ENCODE results near the gene LCN12.

The LCN12 gene

GRCh38 chr9:136974817-136975535 lies 22.9 kb downstream of the LCN12 start:
- Mint-ChIP-seq H3K9me3 (no peaks in the 10 kb centered on the region), H3K36me3 (ENCODE audit: low read depth) (no peaks in the 10 kb centered on the region), H3K27me3 (ENCODE audit: low read depth, poor library complexity) (peaks cover 23% of the 10 kb centered on the region), H3K27ac (no peak overlapping the region), H3K4me3 (no peak overlapping the region), H3K4me1 (peaks cover 5% of the 10 kb centered on the region)
- no peak for TF ChIP-seq CTCF (IDR thresholded peaks at IDR 0.05)
- DNase-seq, result no peak

- Mint-ChIP-seq H3K27ac (no peak overlapping the region), H3K36me3 (ENCODE audit: low read depth) (no peaks in the 10 kb centered on the region), H3K4me1 (peaks cover 7% of the 10 kb centered on the region), H3K27me3 (ENCODE audit: low read depth, poor library complexity) (peaks cover 23% of the 10 kb centered on the region), H3K4me3 (no peak overlapping the region), H3K9me3 (no peaks in the 10 kb centered on the region)
- peak; percentile 41 for DNase-seq
- no peak for TF ChIP-seq CTCF (IDR thresholded peaks at IDR 0.05)
These were observed 23.6 kb downstream of the LCN12 start for GRCh38 chr9:136975644-136976043.

DNA sequence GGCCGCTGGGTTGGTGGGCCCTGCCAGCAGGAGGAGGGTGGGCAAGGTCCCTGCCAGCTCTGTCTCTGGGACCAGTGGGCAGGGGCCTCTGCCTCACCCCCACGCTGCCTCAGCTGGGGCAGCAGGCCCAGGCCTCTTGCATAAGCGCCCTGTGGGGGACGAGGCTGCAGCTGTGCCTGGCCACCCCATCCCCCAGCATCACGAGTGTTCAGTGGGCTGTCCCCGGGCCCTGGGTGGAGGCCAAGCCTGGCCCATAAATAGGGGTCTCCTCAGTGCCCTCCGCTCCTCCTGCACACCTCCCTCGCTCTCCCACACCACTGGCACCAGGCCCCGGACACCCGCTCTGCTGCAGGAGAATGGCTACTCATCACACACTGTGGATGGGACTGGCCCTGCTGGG lies 25.1 kb downstream of the LCN12 start, which contains the start of gene PTGDS:
Gene PTGDS (plus strand): TSS at position 282 of the 400 bp plus-strand sequence. CDS start 75 bp downstream, at position 357.
- Mint-ChIP-seq H3K27me3 (ENCODE audit: low read depth, poor library complexity) (peaks cover 27% of the 10 kb centered on the region), H3K36me3 (ENCODE audit: low read depth) (no peaks in the 10 kb centered on the region), H3K9me3 (no peaks in the 10 kb centered on the region), H3K27ac (no peak within 1 kb of the TSS), H3K4me3 (peak within 1 kb of the TSS; percentile 60), H3K4me1 (peaks cover 8% of the 10 kb centered on the region)
- TF ChIP-seq CTCF (IDR thresholded peaks at IDR 0.05), result no peak
- no peak for DNase-seq

DNA sequence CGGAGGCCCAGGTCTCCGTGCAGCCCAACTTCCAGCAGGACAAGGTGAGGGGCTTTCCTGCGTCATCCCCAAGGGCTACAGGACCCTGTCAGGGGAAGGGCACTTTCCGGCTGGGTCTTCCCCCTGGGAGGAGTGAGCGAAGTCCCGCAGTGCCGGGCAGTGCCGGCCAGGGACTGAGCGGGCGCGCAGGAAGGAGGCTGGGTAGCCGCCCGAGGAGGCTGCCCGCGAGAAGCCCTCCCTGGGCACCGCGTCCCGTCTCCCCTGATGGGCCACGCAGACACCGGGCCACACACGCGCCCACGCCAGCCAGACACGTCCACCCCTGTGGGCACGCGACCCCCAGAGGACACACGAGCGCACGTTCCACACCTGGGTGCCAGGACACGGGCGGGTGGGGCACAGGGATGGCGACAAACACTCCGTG lies 25.6 kb downstream of the LCN12 start:
- Mint-ChIP-seq H3K9me3 (no peaks in the 10 kb centered on the region), H3K4me1 (peaks cover 8% of the 10 kb centered on the region), H3K27ac (no peak overlapping the region), H3K36me3 (ENCODE audit: low read depth) (no peaks in the 10 kb centered on the region), H3K4me3 (peak overlapping the region; percentile 60), H3K27me3 (ENCODE audit: low read depth, poor library complexity) (peaks cover 27% of the 10 kb centered on the region)
- DNase-seq, result peak; percentile 41
- TF ChIP-seq CTCF (IDR thresholded peaks at IDR 0.05), result no peak

DNA sequence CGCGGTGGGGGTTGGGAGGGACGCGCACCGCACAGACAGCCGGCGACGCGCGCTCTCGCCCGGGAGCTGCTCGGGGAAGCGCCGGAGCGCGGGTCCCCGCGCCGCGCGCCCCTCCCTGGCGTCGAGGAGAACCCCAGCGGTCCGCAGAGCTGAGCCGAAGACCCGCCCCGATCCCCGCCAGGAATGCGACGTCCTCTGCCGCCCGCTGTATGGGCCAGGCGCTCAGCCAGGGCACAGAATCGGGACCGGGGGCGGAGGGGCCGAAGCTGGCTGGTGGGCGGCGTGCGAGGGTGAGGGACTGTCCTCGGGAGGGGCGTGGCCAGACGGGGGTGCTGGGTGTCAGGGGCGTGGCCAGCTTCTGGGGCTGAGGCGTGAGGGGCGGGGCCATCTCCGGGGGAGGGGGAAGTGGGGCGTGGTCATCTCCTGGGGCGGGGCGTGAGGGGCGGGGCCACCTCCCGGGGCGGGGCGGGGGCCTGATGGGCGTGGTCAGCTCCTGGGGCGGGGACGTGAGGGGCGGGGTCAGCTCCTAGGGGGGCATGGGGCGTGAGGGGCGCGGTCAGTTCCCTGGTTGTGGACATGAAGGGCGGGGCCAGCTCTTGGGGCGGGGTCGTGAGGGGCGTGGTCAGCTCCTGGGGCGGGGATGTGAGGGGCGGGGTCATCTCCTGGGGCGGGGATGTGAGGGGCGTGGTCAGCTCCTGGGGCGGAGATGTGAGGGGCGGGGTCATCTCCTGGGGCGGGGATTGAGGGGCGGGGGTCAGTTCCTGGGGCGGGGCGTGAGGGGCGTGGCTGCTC lies 26.2 kb downstream of the LCN12 start:
- Mint-ChIP-seq H3K4me1 (peaks cover 8% of the 10 kb centered on the region), H3K36me3 (ENCODE audit: low read depth) (no peaks in the 10 kb centered on the region), H3K27me3 (ENCODE audit: low read depth, poor library complexity) (peaks cover 27% of the 10 kb centered on the region), H3K9me3 (no peaks in the 10 kb centered on the region), H3K4me3 (peak overlapping the region; percentile 60), H3K27ac (no peak overlapping the region)
- DNase-seq, result peak; percentile 93
- no peak for TF ChIP-seq CTCF (IDR thresholded peaks at IDR 0.05)
